Stimulated activated CD8-positive, alpha-beta memory T cell treated with anti-CD3 and anti-CD28 coated beads, Interleukin-2, amount 100 ng/mL, for 1 hour (primary cell): ENCODE data around the gene COL13A1.

Experiments
- DNase-seq, 2 donors: peaks; one replicate each; pipeline ENCODE4 v3.0.0-alpha.2; 2020; ENCODE audit warnings: low read depth in 2 of 2

Gene COL13A1

GRCh38 chr10:69866688-69867461 lies 65.2 kb downstream of the COL13A1 start:
- DNase-seq, result no peak

GRCh38 chr10:69867699-69868558 lies 66.2 kb downstream of the COL13A1 start:
- DNase-seq, result no peak

GRCh38 chr10:69868821-69869220 lies 67.1 kb downstream of the COL13A1 start:
- no peak for DNase-seq

- no peak for DNase-seq
These were observed 67.7 kb downstream of the COL13A1 start for GRCh38 chr10:69869291-69869961.

GRCh38 chr10:69870591-69870990 lies 68.9 kb downstream of the COL13A1 start:
- no peak for DNase-seq

- no peak for DNase-seq
These were observed 69.4 kb downstream of the COL13A1 start for GRCh38 chr10:69871074-69871473.

- DNase-seq, result no peak
These were observed 70.6 kb downstream of the COL13A1 start for GRCh38 chr10:69872323-69872722.

- no peak for DNase-seq
These were observed 71.5 kb downstream of the COL13A1 start for GRCh38 chr10:69873135-69873639.

- DNase-seq, result no peak
These were observed 72.7 kb downstream of the COL13A1 start for GRCh38 chr10:69874449-69874848.

- DNase-seq, result no peak
These were observed 74.2 kb downstream of the COL13A1 start for GRCh38 chr10:69875856-69876255.

GRCh38 chr10:69876286-69876685 lies 74.6 kb downstream of the COL13A1 start:
- DNase-seq, result no peak

- no peak for DNase-seq
These were observed 75.2 kb downstream of the COL13A1 start for GRCh38 chr10:69876931-69877330.

- no peak for DNase-seq
These were observed 76.3 kb downstream of the COL13A1 start for GRCh38 chr10:69878038-69878437.

GRCh38 chr10:69878951-69879350 lies 77.2 kb downstream of the COL13A1 start:
- DNase-seq, result no peak

- DNase-seq, result no peak
These were observed 78.0 kb downstream of the COL13A1 start for GRCh38 chr10:69879634-69880257.

- DNase-seq, result no peak
These were observed 78.8 kb downstream of the COL13A1 start for GRCh38 chr10:69880301-69881081.

GRCh38 chr10:69881202-69881601 lies 79.5 kb downstream of the COL13A1 start:
- no peak for DNase-seq

GRCh38 chr10:69883310-69884023 lies 81.8 kb downstream of the COL13A1 start:
- DNase-seq, result no peak

- DNase-seq, result no peak
These were observed 82.3 kb downstream of the COL13A1 start for GRCh38 chr10:69884024-69884367.

GRCh38 chr10:69884686-69885085 lies 83.0 kb downstream of the COL13A1 start:
- DNase-seq, result no peak
